SU-DHL-6 (cell line): ENCODE measurements around the gene ELAVL3.

ENCODE experiments used
- CTCF ChIP-seq: fragments of 200-600 bp; sonication (generic); IDR thresholded peaks from one replicate; pipeline ENCODE4 v1.5.1; 2017; ENCODE audit warnings: antibody characterized with exemption, mild to moderate bottlenecking, low read length, moderate library complexity; ENCODE audit not compliant: insufficient read depth, poor library complexity, severe bottlenecking
- EZH2phosphoT487 ChIP-seq: fragments of 200-600 bp; sonication (generic), shearing (Covaris generic); conservative IDR thresholded peaks from 2 replicates; pipeline ENCODE4 v1.6.1; 2018; ENCODE audit warnings: mild to moderate bottlenecking, antibody characterized with exemption, low read length, moderate library complexity, mixed read lengths

GRCh38 chr19:11434703-11435056 is 46.2 kb downstream of the ELAVL3 start:
- TF ChIP-seq EZH2phosphoT487: no peak
- TF ChIP-seq CTCF: no peak
